Measurements from ENCODE around the gene PPM1L.

Gene PPM1L

DNA sequence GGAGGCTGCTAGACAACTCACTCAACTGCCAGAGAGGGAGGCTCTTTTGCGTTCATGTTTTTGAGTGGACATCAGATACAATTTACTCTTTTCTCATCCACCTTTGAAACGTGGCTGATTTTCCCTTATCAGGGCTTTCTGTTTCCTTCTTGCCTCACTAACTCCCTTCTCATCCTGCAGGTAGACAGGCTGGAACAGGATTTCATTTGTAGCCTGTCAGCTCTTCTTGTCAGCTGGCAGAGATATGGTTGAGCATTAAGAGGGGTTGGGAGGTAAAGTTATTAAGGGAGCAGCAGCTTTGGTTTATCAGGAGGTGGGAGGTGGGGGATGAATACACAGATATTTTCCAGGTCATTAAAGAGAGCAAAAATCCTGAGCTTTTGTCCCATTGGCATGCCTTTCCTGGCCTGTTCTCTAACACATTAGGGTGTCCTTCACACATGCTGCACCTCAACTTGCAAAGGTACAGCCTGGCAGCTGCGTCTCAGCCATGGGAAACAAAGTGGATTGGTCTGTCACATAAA is 73.5 kb downstream of the PPM1L start:
- no peak for DNase-seq
- in situ Hi-C loops (cut with HindIII; ENCODE audit: low pct_ligation_motif_present, low pct_unique_long_range_greater_than_20kb, low sequenced_read_pairs) = no loop called here

GRCh38 chr3:160830796-160831195 is 74.8 kb downstream of the PPM1L start:
- in situ Hi-C loops (cut with HindIII; ENCODE audit: low pct_ligation_motif_present, low pct_unique_long_range_greater_than_20kb, low sequenced_read_pairs) = no loop called here
- DNase-seq = peak; percentile 2

GRCh38 chr3:160831401-160831800 is 75.4 kb downstream of the PPM1L start:
- in situ Hi-C loops (cut with HindIII; ENCODE audit: low pct_ligation_motif_present, low pct_unique_long_range_greater_than_20kb, low sequenced_read_pairs) = no loop called here
- DNase-seq = no peak

- in situ Hi-C loops (cut with HindIII; ENCODE audit: low pct_ligation_motif_present, low pct_unique_long_range_greater_than_20kb, low sequenced_read_pairs) = no loop called here
- DNase-seq = no peak
Observed at GRCh38 chr3:160837394-160837980, 81.5 kb downstream of the PPM1L start.

GRCh38 chr3:160840590-160840989 is 84.6 kb downstream of the PPM1L start:
- DNase-seq = no peak
- in situ Hi-C loops (cut with HindIII; ENCODE audit: low pct_ligation_motif_present, low pct_unique_long_range_greater_than_20kb, low sequenced_read_pairs) = no loop called here

DNA sequence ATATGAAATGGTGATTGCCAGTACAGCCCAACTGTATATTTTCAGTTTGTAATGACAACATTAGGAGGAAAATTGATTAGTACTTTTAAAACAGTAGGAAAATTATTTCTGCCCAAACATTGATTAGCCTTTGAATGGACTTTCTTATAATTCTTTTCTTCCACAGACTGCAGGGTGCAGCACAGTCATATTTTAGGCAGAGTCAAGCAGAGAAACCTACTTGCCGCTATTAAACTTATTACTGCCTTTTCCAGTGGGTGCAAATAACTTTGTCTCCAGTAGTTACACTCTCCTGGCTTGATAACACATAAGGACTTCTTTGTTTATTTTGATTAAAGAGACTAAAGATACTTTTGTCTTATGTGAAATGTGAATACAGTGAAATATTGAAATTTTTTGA is 85.4 kb downstream of the PPM1L start:
- no peak for DNase-seq
- in situ Hi-C loops (cut with HindIII; ENCODE audit: low pct_ligation_motif_present, low pct_unique_long_range_greater_than_20kb, low sequenced_read_pairs) = no loop called here

DNA sequence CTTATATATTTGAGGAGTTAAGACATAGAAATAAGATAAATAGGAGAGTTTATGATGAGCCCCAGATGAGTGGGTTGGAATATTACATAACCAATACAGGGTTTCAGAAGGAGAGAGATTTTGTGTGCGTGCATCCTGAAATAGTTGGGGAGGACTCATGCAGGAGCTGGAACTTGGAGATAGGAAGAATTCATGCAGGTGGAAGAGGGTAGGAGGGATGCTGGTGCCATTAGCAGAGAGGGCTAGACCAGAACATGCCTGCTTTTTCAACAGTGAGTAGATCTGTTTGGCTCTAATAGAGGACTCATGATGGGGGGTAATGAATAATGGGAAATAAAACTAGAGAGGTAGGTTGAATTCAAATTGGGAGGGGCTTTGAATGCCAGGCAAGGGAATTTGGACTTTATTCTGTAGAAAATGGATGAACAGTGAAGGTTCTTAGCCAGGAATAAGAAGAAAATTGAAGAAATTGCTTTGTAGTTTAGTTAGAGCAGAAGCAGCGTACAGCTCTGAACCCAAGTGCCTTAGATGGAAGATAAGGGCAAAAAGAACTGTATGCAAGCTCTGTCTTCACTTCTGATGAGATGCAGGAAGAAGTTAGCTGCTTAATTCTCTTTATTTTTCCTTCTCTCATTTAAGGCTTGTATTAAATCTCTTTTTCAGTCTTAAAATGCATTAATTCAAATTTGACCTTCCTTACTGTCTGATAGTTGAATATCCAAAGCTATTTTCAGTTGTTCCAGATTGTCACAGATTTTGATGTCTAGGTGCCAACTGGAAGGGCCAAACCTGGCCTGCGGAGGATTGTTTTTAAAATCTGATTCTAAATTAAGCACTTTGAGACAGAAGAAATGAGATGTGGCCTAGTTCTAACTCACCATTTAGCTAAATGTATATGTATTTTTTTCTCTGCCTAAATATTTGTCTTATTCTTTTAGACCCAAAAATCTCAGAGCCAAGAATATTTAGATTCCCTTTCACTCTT is 86.3 kb downstream of the PPM1L start:
- no peak for DNase-seq
- in situ Hi-C loops (cut with HindIII; ENCODE audit: low pct_ligation_motif_present, low pct_unique_long_range_greater_than_20kb, low sequenced_read_pairs) = no loop called here

DNA sequence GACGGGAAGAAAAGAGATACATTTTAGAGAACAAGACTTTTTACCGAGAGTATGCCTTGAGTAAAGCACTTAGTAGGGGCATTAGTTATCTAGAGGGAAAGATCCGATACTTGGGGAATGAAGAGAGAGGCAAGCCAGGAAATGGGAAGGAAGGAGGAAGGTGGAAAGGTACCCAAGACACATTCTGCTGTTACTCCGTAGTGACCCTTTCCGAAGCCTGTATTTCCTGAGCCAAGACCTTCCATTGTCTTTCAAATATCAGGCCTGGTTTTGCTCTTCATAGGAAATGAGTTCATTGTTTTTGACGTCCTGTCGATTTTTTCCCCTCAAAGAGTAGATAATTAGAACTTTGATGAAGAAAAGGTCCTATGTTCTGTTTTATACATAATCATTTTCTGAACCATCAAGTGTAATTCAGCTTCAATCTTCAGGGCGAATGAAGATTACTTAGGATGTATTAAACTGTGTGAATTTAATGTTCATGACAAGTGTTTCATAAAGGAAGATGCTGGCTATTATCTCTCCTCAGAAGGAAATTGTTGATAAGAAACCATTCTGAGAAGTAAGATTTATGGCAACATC is 95.7 kb downstream of the PPM1L start:
- in situ Hi-C loops (cut with HindIII; ENCODE audit: low pct_ligation_motif_present, low pct_unique_long_range_greater_than_20kb, low sequenced_read_pairs) = no loop called here
- no peak for DNase-seq

- in situ Hi-C loops (cut with HindIII; ENCODE audit: low pct_ligation_motif_present, low pct_unique_long_range_greater_than_20kb, low sequenced_read_pairs) = no loop called here
- no peak for DNase-seq
Observed at GRCh38 chr3:160852856-160853255, 96.8 kb downstream of the PPM1L start.

- DNase-seq = no peak
- in situ Hi-C loops (cut with HindIII; ENCODE audit: low pct_ligation_motif_present, low pct_unique_long_range_greater_than_20kb, low sequenced_read_pairs) = no loop called here
Observed at GRCh38 chr3:160856450-160856849, 100.4 kb downstream of the PPM1L start.

- in situ Hi-C loops (cut with HindIII; ENCODE audit: low pct_ligation_motif_present, low pct_unique_long_range_greater_than_20kb, low sequenced_read_pairs) = no loop called here
- DNase-seq = no peak
Observed at GRCh38 chr3:160857476-160858119, 101.6 kb downstream of the PPM1L start.

GRCh38 chr3:160860346-160860745 is 104.3 kb downstream of the PPM1L start:
- in situ Hi-C loops (cut with HindIII; ENCODE audit: low pct_ligation_motif_present, low pct_unique_long_range_greater_than_20kb, low sequenced_read_pairs) = no loop called here

GRCh38 chr3:160869825-160870224 is 113.8 kb downstream of the PPM1L start:
- DNase-seq = no peak
- in situ Hi-C loops (cut with HindIII; ENCODE audit: low pct_ligation_motif_present, low pct_unique_long_range_greater_than_20kb, low sequenced_read_pairs) = no loop called here

More at GRCh38 chr3:160860346-160860745, 104.3 kb downstream of the PPM1L start:
- DNase-seq = no peak

- in situ Hi-C loops (cut with HindIII; ENCODE audit: low pct_ligation_motif_present, low pct_unique_long_range_greater_than_20kb, low sequenced_read_pairs) = no loop called here
- DNase-seq = no peak
Observed at GRCh38 chr3:160870327-160870726, 114.3 kb downstream of the PPM1L start.

DNA sequence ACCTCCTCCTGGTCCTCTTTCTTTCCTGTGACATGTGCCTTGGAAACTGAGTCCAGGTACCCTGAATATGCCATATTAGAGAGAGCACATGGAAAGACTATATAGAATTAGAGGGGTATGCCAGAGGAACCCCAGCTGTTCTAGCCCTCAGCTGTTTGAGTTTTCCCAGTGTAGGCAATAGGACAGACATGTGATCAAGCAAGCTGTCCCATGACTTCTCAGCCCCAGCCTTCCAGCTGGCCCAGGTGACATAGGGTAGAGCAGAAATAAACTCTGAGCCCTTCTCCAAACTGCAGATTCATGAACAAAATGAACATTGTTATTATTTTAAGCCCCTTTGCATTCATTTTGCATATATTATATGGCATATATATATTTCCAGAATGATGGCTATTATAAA is 118.7 kb downstream of the PPM1L start:
- DNase-seq = no peak
- in situ Hi-C loops (cut with HindIII; ENCODE audit: low pct_ligation_motif_present, low pct_unique_long_range_greater_than_20kb, low sequenced_read_pairs) = no loop called here

DNA sequence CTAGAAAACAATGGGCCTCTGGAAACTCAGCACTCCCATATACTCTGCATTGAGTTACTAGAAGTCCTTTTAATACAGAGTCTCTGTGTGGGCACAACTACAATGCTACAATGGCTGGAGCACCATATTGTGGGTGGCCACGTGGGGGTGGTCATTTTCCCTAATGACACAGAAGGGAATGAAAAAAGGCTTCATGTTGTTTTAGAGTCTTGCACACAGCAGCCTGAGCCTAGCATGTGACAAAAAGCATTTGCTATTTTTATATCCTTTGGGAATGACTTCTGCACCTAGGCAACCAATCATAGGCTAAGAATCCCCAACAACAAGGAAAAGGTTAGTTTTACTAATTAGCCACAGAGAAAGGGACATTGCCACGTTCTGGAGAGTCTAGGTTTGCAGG is 120.6 kb downstream of the PPM1L start:
- in situ Hi-C loops (cut with HindIII; ENCODE audit: low pct_ligation_motif_present, low pct_unique_long_range_greater_than_20kb, low sequenced_read_pairs) = no loop called here
- no peak for DNase-seq

- in situ Hi-C loops (cut with HindIII; ENCODE audit: low pct_ligation_motif_present, low pct_unique_long_range_greater_than_20kb, low sequenced_read_pairs) = no loop called here
Observed at GRCh38 chr3:160879859-160880258, 123.8 kb downstream of the PPM1L start.

DNA sequence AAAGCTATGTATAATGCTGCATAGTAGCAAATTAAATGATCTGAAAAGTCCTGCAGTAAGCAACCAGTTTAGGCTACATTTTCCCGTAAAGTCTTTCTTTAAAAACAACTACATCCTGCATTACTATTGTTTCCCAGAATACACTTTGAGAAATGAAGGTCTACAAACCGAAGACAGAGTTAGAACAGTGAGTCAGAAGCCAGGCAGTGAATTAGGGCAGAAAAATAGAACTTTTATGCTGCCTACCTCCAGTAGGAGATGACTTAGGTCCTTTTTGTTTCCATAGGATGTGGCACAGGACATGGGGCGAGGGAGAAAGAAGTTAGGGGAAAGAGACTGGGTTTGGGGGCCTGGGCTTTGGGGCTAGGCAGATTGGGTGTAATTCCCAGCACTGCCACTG is 127.3 kb downstream of the PPM1L start:
- no peak for DNase-seq
- in situ Hi-C loops (cut with HindIII; ENCODE audit: low pct_ligation_motif_present, low pct_unique_long_range_greater_than_20kb, low sequenced_read_pairs) = no loop called here

More at GRCh38 chr3:160879859-160880258, 123.8 kb downstream of the PPM1L start:
- DNase-seq = no peak

DNA sequence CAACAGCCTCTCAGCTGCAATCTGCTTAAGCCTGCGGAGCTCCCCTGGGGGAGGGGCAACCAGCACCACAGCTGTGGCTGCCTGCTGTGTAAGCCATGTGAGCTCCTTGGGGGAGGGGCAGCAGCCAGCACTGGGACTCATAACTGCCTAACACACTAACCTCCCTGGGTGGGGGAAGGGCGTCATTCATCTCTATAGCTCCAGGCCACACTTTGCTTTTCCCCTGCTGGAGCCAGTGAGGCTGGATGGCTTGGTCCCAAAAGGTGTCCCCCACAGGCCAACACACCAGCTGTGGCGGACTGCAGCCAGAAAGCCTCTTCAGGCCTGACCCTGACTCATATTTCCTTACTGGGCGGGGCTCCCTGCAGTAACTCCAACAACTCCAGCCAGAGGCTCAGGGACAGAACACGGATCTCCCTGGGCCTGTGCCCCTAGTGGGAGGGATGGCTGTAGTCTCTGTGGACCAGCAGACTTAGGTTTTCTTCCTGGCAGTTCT is 129.8 kb downstream of the PPM1L start:
- in situ Hi-C loops (cut with HindIII; ENCODE audit: low pct_ligation_motif_present, low pct_unique_long_range_greater_than_20kb, low sequenced_read_pairs) = no loop called here
- DNase-seq = no peak
